Ishikawa (cell line): ENCODE data around the gene DKC1.

Source experiments
- CEBPB ChIP-seq: IDR thresholded peaks from 2 replicates; pipeline ENCODE4 v1.6.1; 2012
- EGR1 ChIP-seq: IDR thresholded peaks from 2 replicates; pipeline ENCODE4 v1.6.1; 2012
- EP300 ChIP-seq: IDR thresholded peaks from 2 replicates; pipeline ENCODE4 v1.6.1; 2012; ENCODE audit warnings: borderline replicate concordance
- FOXM1 ChIP-seq: IDR thresholded peaks from 2 replicates; pipeline ENCODE4 v1.6.1; 2012; ENCODE audit warnings: low read depth, borderline replicate concordance
- NFIC ChIP-seq: IDR thresholded peaks from 2 replicates; pipeline ENCODE4 v1.6.1; 2012
- RAD21 ChIP-seq: IDR thresholded peaks from 2 replicates; pipeline ENCODE4 v1.6.1; 2012; ENCODE audit warnings: low read depth
- TAF1 ChIP-seq: IDR thresholded peaks from 2 replicates; pipeline ENCODE4 v1.6.1; 2012; ENCODE audit warnings: low read depth, mild to moderate bottlenecking
- TEAD4 ChIP-seq: IDR thresholded peaks from 2 replicates; pipeline ENCODE4 v1.6.1; 2012
- YY1 ChIP-seq: IDR thresholded peaks from 2 replicates; pipeline ENCODE4 v1.6.1; 2012; ENCODE audit warnings: low read depth
- TF ChIP-seq, protein P1 (sequence below): IDR thresholded peaks from 2 replicates; pipeline ENCODE4 v1.6.1; 2012
- TF ChIP-seq, protein P2 (sequence below): IDR thresholded peaks from 2 replicates; pipeline ENCODE4 v1.6.1; 2012; ENCODE audit warnings: low read depth, mild to moderate bottlenecking

DNA sequence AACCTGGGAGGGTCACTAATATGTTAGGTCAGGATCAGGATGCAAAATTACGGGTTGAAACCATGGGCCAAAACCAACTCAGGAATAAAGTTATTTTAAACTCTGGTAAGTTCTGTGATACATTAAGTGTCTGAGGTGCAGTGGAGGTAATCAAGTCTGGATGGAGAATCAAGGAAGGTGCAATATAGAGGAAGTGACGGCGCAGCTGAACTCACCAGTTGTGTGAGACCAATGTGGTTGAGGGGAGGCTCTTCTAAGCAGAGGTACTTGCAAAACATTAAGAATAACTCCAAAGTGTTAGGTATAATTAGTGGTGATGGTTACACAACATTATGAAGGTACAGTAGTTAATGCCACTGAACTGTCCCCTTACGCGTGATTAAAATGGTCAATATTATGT, 31.5 kb upstream of the DKC1 start:
- TF ChIP-seq, protein P1, sequence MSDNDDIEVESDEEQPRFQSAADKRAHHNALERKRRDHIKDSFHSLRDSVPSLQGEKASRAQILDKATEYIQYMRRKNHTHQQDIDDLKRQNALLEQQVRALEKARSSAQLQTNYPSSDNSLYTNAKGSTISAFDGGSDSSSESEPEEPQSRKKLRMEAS, result no peak
- TF ChIP-seq RAD21 (no peak), CEBPB (no peak), FOXM1 (no peak), EP300 (no peak), YY1 (no peak), EGR1 (no peak), NFIC (no peak), TAF1 (no peak), TEAD4 (no peak)
- TF ChIP-seq, protein P2, sequence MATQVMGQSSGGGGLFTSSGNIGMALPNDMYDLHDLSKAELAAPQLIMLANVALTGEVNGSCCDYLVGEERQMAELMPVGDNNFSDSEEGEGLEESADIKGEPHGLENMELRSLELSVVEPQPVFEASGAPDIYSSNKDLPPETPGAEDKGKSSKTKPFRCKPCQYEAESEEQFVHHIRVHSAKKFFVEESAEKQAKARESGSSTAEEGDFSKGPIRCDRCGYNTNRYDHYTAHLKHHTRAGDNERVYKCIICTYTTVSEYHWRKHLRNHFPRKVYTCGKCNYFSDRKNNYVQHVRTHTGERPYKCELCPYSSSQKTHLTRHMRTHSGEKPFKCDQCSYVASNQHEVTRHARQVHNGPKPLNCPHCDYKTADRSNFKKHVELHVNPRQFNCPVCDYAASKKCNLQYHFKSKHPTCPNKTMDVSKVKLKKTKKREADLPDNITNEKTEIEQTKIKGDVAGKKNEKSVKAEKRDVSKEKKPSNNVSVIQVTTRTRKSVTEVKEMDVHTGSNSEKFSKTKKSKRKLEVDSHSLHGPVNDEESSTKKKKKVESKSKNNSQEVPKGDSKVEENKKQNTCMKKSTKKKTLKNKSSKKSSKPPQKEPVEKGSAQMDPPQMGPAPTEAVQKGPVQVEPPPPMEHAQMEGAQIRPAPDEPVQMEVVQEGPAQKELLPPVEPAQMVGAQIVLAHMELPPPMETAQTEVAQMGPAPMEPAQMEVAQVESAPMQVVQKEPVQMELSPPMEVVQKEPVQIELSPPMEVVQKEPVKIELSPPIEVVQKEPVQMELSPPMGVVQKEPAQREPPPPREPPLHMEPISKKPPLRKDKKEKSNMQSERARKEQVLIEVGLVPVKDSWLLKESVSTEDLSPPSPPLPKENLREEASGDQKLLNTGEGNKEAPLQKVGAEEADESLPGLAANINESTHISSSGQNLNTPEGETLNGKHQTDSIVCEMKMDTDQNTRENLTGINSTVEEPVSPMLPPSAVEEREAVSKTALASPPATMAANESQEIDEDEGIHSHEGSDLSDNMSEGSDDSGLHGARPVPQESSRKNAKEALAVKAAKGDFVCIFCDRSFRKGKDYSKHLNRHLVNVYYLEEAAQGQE, result no peak
